ENCODE data around the gene IL17A.

Gene IL17A

DNA sequence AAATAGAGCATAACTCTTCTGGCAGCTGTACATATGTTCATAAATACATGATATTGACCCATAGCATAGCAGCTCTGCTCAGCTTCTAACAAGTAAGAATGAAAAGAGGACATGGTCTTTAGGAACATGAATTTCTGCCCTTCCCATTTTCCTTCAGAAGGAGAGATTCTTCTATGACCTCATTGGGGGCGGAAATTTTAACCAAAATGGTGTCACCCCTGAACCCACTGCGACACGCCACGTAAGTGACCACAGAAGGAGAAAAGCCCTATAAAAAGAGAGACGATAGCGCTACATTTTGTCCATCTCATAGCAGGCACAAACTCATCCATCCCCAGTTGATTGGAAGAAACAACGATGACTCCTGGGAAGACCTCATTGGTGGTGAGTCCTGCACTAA, at the start of gene IL17A:
TSS of gene IL17A (plus strand) at position 301 of the 400 bp plus-strand sequence. CDS start at position 358, 57 bp downstream.
- DNase-seq, result no peak

DNA sequence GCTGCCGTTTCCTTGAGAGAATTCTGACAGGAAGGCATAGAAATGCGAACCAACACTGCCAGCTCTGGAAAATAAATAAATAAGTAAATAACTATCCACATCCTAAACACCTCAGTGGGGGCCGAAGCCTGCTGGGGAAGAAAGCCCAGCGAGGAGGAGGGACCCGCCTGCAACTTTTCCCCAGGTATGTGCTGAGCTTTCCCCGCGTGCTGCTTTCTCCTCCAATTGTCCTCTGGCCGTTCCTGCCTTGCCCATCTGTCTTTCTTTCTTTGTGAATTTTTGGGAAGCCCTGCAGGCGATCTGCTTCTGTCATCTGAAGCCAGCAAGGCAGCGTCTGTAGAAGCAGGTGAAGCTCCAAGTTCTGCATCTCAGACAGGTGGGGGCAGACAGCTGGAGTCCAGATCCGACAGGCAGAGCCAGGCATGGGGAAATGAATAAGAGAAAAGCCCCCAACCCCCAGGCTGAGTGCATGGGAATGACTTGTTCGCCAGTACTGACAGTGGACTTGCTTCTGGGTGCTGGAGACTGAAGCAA, 49.2 kb upstream of the IL17A start:
- DNase-seq, result no peak

DNA sequence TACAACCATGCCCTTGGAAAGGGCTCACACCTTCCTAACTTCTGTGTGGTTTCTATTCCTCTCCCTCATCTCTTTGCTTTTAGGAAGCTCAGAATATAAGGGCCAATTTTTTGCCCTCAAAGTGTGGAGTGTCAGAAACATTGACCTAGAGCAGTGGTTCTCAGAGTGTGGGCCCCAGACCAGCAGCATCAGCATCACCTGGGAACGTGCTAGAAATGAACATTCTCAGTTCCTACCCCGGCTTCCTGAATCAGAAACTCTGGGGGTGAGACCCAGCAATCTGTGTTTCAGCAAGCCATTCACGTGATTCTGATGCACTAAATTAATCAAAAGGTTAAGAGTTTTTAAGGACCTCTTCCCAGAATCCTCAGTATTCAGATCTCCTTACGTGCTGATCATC, 47.9 kb upstream of the IL17A start:
- DNase-seq, result no peak

DNA sequence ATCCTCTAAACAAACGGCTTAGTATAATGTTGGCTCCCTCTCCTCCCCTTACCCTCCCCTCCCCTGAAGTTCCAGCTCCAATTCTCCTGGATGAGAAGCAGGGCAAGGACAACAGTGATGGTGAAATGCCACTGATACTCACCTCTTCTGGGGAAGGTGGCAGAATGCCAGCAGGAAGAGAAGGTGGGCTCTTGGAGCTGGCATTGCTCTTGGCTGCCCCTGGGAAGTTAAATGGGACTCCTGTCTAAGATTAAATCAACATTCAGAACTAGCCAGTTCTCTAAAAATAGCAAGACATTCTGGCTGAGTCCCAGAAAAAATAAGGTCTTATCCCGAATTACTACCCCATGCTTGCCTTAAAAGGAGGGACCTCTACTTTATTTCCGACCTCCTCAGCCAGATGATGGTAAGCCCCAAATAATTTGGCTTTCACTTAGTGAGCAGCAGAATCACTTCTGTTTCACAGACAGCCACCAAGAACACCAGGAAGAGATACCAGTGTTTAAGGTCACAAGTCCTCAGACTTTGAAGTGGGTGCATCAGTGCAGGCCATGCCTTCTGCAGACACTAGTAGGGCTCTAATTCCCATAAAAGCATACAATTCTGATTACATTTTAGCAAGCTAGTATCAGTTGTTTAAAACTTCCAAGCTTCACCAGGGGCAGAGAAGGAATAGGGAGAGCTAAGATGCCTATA, 46.0 kb upstream of the IL17A start:
- DNase-seq, result peak; percentile 45

DNA sequence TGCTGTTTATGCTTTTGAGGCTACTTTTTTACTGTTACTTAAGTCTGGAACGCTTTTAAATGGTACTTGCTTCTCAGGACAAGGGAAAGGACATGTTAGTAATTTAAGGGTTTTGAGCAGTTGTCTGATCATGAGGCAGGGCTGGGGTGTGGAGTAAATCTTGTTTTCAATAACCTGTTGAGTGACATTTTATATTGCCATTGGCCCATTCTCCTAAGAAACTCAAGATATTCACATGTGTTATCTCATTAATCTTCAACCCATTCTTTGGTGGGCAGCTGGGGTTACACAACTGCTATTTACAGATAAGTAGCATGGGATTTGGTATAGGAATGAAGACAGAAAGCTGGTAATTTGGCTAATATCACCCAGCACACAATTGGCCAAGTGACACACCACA, 44.6 kb upstream of the IL17A start:
- no peak for DNase-seq

DNA sequence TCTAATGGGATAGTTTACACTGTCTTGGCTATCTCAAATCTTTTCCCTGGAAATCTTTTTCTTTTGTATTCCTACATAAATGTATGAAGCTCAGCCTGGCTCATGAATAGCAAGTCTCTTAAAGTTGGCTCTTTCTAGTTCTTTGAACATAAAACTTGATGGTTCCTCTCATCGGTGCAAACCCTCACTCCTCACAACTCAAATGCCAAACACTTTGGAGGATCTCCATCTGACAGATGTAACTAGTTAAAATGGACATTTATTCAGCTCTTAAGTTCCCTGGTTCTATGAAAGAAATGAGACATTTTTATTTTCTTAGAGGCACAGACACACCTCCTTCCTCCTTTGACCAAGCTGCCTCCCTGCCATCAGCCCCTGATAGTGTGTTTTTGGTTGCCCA, 43.6 kb upstream of the IL17A start:
- no peak for DNase-seq

DNA sequence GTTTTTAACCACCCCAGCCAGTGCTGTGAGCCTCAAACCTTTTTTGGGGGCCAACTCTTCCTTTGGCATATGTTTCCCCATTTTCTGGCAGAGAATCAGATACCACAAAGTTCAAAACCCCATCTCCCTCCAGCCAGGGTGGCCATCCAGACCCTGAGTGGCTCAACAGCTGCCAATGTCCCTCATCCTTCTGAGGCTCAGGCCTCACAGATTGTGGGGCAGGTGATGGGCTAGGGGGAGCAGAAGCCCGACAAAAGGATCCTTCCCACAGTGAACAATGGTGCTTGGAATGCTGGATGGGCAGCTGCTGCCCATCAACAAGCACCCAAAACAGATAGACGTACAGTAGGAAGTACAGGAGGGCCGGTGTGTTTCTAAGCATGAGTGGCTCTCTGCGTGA, 42.6 kb upstream of the IL17A start:
- no peak for DNase-seq

DNA sequence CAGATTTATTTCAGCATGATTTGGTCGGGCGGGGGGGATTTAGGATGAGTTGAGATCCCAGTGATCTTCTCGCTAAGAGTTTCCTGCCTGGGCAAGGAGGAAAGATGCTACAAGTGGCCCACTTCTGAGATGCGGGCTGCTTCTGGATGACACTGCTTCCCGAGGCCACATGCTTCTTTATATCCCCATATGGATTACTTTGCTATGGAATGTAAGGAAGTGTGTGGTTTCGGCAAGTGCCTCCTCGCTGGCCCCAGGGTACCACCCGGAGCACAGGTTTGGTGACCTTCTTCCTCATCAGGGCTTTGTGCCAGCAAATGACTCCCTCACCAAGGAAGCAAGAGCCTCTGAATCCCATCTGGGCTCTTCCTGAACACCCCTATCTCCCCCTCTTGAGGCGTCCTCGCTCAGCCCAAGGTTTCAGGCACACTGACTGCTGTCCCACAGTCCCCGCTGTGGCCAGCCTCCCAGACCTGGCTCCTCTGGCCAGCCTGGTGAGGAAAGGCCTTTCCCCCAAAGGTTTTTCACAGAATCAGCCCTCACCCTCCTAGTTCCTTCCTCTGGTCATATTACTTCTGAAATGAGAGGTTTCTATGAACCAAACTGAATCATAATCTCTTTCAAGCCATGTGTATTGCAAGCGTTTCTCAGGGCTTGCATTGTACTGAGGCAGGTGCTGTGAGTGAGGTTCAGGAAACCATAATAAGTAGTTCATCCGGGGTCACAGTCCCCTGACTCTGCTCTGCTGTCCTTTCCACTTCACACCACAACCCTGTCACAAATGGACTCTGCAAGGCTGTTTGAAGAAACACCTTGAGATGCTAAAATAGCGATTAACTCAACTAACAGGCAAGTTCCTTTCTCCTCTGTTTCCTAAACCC, 41.7 kb upstream of the IL17A start:
- no peak for DNase-seq

DNA sequence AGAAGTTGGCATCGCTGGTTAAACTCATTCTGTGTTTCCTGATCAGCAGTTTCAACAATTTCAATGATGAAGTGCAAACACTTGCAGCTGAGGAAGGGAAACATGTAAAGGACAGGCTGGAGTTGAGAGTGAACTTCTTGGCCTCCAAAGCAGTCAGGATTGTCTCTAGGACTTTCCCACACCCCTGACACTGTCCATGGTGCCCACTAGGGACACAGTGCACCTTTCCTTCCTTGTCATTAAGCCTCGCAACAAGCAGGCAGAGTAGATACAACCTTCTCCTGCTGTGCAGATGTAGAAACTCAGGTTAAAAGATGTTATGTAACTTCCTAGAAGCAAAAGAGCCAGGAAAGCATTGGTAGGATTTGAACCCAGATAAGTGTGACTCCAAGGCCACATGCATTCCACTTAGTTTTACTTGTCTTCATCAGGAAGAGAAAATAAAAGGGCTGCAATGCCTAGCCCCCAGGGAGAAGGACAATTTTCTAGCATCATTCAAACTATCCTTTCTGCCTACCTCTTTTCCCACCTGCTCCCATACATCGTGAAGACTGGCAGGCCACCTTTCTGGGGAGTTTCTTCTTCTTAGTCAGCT, 39.2 kb upstream of the IL17A start:
- no peak for DNase-seq

DNA sequence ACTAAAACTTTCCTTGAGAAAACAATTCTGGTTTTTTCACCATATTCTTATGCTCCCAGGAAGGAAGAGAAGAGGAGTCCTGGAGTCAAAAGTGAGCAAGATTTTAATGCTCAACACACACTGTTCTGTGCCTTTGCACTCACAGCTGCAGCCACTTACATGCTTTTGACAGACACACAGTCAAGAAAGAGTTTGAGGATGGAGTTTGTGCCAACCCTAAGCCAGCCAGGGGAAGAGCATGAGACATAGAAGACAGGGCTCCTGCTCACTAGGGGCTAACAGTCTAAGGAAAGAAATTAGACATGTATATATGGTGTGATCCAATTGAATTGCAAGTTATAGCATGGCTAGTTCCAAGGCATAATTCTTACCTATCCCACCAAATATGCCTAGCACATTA, 37.1 kb upstream of the IL17A start:
- DNase-seq, result no peak

DNA sequence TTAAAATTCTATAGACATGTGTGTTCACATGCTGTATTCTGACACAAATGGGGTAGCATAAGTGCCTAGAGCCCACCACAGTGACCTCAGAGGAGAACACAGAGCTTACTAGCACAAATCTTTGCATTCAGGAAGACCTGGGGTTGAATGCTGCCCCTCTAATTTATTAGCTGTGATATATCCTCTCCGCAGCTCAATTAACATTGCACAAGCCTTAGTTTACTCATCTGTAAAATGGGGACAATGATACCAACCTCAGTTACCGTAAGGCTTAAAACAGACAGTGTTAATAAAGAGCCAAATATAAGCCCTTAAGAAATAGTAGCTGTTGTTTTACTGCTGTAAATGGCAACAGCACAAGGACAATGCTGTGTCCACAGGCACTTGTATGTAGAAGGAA, 36.2 kb upstream of the IL17A start:
- DNase-seq, result no peak

DNA sequence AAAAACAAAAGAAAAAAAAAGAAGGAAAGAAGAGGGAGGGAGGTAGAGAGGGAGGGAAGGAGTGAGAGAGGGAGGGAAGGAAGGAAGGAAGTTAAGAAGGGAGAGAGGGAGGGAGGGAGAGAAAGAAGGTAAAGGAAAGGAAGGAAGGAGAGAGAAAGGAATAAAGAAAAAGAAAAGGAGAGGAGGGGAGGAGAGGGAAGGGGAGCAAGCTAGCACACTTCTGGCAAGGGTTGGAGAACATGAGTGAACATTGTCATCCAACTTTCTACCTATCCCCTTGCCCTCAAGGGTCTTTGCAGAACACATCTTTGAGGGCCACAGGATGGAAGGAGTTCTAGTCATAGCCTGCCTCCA, 34.1 kb upstream of the IL17A start:
- no peak for DNase-seq

DNA sequence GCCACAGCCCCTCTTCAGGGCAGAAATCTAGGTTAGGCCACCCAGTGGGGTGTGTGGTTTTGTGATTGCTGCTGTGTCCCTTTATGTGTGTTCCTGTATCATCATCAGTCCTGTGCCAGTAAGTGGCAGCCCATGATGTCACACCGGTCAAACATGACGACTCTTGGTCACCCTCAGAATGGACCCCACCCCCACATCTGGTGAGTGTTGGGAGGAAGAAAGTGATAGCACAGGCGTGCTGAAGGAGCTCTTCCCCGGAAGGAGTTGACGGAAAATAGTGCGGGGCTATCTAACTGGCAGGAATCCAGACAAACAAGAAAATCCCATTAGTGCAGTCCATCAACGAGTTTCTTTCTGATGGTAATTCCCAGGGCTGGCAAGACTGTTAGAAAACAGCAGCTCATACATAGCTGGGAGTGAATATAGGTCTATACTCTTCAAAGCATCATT, 33.4 kb upstream of the IL17A start:
- DNase-seq, result peak; percentile 24

DNA sequence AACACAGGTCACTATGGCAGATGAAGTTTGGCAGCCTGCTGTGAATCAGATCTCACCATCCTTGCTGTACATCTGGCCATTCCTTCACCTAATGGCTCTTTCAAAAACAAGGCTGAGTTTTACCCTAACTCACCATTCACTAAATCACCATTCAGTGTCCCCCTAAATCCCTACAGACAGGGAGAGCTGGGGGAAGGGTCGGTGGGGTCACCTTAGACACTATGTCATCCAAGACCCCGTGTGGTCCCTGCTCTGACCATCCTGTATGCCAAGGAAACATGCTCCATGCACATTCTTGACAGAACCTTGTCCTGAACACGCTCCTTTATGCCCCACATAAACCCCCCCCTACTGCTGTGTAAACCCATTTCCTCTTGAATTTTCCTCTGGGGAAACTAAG, 31.8 kb upstream of the IL17A start:
- no peak for DNase-seq

DNA sequence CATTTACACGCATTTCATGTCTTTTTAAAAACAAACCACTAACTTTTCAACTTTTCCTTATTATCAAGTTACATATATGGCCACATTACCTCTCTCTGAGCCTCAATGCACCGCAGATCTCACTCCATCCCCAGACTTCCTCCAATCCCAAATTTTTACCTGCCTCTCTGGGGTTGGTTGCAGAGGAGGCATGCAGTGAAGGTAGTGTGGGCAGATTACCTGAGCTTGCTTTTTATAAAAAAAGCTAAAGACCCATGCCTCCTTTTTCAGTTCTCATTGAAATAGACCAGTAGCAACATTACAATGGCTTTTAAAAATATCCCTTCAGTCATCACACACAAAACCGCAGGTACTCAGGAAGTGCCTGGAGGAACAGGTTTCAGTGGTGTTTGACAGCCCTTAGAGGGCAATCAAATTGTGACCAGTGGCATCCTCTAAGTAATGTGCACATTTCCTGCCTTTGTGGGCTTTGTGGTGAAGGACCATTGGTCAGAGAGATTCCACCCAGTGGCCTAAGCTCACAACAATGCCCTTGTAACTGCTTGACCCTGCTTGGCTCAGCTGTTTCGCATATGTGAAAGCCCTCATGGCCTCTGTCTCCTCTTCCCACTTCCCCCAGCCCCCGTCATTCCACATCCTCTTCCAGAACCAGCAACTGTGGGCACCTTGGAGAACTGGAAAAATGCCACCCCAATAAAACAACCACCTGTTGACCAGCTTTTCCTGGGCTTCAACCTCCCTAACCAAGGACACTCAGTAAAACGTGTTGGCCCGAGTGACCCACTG, 30.2 kb upstream of the IL17A start:
- DNase-seq, result no peak

DNA sequence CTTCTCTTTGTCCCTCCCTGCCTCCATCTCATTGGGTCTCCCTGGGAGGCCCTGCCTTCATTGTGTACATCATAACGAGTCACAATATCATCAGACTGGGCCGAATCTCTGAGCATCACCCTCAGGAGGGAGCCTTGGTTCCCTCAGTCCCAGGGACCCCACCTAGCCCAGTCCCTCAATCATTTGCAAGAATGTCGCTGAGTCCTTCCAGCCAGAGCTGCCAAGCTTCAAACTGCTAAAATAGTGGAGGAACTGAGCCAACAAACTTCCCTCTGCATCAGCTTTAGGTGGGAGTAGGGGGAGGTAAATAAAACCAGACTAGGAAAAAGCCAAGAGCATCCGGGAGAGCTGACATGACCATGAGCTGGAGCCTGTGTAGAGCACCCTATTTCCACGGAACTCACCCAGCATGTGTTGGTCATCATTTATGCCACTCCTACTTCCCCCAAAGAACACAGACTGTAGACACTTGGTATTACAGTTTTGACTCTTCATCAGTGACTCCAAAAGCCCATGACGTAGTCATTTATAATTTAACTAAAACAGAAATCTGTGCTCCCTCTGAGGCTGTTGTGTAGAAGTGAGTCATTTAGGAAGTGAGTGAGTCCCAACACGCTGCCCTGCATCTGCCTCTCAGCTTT, 28.8 kb upstream of the IL17A start:
- no peak for DNase-seq

DNA sequence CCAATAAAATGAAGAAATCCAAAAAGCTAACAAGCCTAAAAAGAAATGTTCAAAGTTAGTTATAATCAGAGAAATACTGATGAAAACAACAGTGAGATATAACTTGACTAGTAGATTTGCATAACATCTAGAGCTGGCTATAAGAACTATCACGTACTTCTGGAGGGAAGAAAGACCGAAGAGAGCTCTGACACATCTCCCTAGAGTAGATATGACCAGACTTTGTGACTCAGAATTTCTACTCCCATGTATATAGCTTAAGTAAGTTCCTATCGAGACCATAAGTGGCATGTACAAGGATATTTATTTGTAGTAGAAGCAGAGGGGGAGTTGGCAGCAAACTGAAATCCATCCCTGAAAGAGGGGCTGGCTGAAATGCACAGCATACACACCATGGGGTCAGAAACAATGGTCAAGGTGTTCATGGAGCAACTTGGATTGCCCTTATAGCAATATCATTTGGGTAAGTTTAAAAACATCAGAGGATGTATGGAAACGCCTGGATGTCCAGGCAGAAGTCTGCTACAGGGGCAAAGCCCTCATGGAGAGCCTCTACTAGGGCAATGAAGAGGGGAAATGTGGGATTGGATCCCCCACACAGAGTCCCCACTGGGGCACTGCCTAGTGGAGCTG, 25.6 kb upstream of the IL17A start:
- DNase-seq, result no peak

DNA sequence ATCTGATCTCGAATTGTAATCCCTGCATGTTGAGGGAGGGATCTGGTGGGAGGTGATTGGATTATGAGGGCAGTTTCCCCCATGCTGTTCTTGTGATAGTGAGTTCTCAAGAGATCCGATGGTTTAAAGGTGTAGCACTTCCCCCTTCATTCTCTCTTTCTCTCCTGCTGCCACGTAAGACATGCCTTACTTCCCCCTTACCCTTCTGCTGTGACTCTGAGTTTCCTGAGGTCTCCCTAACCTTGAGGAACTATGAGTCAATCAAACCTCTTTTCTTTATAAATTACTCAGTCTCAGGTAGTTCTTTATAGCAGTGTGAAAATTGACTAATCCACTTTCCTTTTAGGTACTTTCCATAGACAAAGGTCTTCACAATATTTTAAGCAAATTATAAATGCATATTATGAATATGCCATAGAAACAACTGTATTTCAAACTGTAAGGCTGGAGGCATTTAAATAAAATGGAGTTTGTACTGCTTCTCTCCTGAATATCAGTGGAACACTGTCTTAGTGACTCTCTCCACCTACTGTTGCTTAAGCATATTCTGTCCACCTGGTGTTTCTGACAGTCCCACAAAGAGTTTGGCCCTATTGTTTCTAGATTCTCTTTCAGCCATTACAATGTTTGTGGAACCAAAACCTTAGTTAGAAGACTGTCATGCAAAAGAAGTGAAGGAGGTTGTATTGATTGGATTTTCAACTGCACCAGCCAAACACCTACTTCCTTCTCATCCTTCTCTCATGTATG, 24.3 kb upstream of the IL17A start:
- no peak for DNase-seq

DNA sequence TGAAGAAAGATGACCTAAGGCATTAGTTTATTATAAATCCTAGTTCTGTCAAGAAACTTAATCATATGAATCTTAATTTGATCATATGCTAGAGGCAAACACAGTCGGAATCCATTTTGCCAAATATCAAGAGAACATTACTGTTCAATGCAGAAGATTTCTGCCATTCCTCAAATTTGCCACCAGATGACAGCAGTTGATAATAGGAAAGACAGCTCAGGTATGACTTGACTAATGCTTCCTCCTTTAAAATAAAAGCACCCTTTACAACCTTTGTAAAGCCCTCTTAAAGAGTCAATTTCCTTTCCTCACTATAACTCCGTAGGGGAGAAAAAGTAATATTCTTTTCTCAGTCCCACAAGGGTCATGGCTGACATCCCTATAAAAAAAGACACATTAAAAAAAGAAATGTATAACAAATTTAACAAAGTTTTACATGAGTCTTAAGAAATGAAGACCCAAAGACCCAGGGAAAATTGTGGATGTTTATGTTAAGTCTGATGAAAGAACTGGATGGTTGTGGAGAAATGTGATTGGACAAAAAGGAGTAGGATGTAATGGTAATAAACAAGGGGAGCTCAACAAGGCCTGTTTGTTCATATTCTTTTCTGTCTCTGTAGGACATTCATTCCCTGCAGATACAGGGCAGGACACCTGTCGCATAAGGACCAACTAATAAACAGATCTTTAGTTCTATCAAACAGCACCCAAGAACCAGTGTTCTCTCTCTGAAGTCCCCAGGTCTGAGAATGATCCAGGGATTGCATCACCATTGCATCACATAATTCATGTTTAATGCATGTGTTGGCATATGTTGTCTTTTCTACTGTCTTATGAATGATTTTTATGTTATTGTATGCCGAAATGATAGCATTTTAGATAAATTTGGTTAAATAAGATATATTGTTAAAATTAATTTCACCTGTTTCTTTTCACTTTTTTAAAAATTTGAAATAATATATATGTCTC, 23.0 kb upstream of the IL17A start:
- DNase-seq, result peak; percentile 64
